Stomach (tissue), 4 donors: ENCODE results near the gene WDR26.
"Not testable (repeated sequence)": the region's sequence is repeated elsewhere in the genome, so short reads cannot be mapped to it uniquely, and the experiment has no call there.

ENCODE experiments used
- CTCF ChIP-seq, 7 experiments: fragments of 450-650 bp in 4 of 7; fragments of 200-600 bp in 3 of 7; sonication (generic) in 3 of 7; IDR thresholded peaks; one replicate each; pipeline ENCODE4 v1.5.1; 2016 to 2019; ENCODE audit warnings: antibody characterized with exemption in 7 of 7, control low read depth in 2 of 7, mild to moderate bottlenecking in 1 of 7
- EP300 ChIP-seq: sonication (generic); formaldehyde crosslinking; IDR thresholded peaks from one replicate; pipeline ENCODE4 v1.6.1; 2017; ENCODE audit warnings: antibody characterized with exemption
- POLR2A ChIP-seq, 4 donors: fragments of 450-650 bp; IDR thresholded peaks; one replicate each; pipeline ENCODE4 v1.6.1; 2016; ENCODE audit warnings: antibody characterized with exemption in 4 of 4, control low read depth in 2 of 4, mild to moderate bottlenecking in 1 of 4, moderate library complexity in 1 of 4
- POLR2AphosphoS5 ChIP-seq, 3 donors: sonication (generic); formaldehyde crosslinking; IDR thresholded peaks; one replicate each; pipeline ENCODE4 v1.6.1; 2016; ENCODE audit warnings: antibody characterized with exemption in 3 of 3

GRCh38 chr1:224428713-224429112 is 5.9 kb downstream of the WDR26 start:
- not testable (repeated sequence) for TF ChIP-seq POLR2A (IDR thresholded peaks at IDR 0.05); CTCF (IDR thresholded peaks at IDR 0.05); POLR2AphosphoS5 (IDR thresholded peaks at IDR 0.05); EP300
